ENCODE data around the gene ART1. TPM values are rescaled to one million over a fixed set of nuclear protein-coding genes. Genes with fewer than 3 reads are reported as not detected.

Gene ART1
- total RNA-seq, 3 donors from 2014 or later = 1.8 TPM; not detected in 2

DNA sequence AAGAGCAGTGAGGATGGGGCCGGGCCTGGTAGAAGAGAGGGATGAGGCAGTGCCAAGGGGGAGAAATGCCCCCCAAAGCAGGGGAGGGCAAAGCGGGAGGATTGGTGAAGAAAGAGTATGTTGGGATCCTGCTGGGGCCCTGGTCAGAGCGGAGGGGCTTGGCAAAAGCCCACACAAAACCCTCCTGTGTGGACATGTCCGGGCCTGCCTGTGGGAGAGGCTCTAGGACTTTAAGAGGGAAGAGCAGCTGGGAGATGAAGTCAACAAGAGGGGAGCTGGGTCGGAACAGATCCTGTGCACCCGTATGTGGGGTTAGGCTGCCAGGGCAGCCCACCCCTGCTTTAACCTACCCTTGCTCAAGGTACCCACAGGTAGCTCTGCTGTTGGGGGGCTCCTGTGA lies 28.9 kb upstream of the ART1 start:
- Histone ChIP-seq H3K9me3 (no peaks in the 10 kb centered on the region), H3K4me1 (ENCODE audit: low read depth) (no peaks in the 10 kb centered on the region), H3K4me3 (no peak overlapping the region), H3K36me3 (ENCODE audit: low read depth) (no peaks in the 10 kb centered on the region)
- DNase-seq (no peak), ATAC-seq (no peak)
- TF ChIP-seq, protein P1, sequence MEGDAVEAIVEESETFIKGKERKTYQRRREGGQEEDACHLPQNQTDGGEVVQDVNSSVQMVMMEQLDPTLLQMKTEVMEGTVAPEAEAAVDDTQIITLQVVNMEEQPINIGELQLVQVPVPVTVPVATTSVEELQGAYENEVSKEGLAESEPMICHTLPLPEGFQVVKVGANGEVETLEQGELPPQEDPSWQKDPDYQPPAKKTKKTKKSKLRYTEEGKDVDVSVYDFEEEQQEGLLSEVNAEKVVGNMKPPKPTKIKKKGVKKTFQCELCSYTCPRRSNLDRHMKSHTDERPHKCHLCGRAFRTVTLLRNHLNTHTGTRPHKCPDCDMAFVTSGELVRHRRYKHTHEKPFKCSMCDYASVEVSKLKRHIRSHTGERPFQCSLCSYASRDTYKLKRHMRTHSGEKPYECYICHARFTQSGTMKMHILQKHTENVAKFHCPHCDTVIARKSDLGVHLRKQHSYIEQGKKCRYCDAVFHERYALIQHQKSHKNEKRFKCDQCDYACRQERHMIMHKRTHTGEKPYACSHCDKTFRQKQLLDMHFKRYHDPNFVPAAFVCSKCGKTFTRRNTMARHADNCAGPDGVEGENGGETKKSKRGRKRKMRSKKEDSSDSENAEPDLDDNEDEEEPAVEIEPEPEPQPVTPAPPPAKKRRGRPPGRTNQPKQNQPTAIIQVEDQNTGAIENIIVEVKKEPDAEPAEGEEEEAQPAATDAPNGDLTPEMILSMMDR (IDR thresholded peaks at IDR 0.05) = no peak
- intact Hi-C loops (cut with DNase I, micrococcal nuclease) = no loop called here

DNA sequence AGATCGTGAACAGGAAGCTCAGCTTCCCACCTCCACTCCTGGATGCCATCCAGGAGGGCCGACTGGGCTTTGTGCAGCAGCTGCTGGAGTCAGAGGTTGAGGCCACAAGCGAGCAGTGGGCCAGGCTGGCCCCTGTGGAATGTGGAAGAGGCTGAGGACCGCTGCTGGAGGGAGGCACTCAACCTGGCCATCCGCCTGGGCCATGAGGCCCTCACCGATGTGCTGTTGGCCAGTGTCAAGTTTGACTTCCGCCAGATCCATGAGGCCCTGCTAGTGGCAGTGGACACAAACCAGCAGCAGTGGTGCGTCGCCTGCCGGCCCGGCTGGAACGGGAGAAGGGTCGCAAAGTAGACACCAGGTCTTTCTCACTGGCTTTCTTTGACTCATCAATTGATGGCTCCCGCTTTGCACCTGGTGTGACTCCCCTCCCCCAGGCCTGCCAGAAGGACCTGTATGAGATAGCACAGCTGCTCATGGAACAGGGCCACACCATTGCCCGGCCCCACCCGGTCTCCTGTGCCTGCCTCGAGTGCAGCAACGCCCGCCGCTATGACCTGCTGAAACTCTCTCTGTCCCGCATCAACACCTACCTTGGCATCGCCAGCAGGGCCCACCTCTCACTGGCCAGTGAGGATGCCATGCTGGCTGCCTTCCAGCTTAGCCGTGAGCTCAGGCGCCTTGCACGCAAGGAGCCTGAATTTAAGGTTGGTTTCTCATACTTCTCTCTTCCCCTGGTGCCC lies 28.0 kb upstream of the ART1 start:
- H3K9me3 ChIP-seq = no peaks in the 10 kb centered on the region
- TF ChIP-seq, protein P1 (IDR thresholded peaks at IDR 0.05) = no peak
- no peaks in the 10 kb centered on the region for H3K4me1 ChIP-seq (ENCODE audit: low read depth)
- DNase-seq = no peak
- no peaks in the 10 kb centered on the region for H3K36me3 ChIP-seq (ENCODE audit: low read depth)
- H3K4me3 ChIP-seq = no peak overlapping the region
- intact Hi-C loops (cut with DNase I, micrococcal nuclease) = no loop called here
- ATAC-seq = no peak

DNA sequence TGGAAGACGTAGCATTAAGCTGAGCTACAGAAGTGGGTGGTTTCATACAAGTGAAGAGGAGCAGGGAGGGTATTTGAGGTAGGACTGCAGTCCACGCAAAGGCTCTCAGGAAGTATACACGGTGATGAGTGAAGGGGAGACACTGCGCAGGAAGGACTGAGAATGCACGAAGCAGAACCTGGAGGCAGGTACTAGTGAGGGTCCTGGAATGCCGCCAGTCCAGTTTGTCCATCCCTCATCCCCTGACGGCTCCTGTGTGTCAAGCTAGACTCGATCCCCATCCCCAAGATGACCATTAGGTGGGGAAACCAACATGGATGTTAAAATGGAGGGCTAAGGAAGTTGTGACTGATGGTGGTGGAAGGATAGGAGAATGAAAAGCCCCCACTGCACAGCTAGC lies 26.9 kb upstream of the ART1 start:
- Histone ChIP-seq H3K36me3 (ENCODE audit: low read depth) (no peaks in the 10 kb centered on the region), H3K4me3 (no peak overlapping the region), H3K9me3 (no peaks in the 10 kb centered on the region), H3K4me1 (ENCODE audit: low read depth) (no peaks in the 10 kb centered on the region)
- TF ChIP-seq, protein P1 (IDR thresholded peaks at IDR 0.05) = no peak
- DNase-seq (no peak), ATAC-seq (no peak)
- intact Hi-C loops (cut with DNase I, micrococcal nuclease) = no loop called here

DNA sequence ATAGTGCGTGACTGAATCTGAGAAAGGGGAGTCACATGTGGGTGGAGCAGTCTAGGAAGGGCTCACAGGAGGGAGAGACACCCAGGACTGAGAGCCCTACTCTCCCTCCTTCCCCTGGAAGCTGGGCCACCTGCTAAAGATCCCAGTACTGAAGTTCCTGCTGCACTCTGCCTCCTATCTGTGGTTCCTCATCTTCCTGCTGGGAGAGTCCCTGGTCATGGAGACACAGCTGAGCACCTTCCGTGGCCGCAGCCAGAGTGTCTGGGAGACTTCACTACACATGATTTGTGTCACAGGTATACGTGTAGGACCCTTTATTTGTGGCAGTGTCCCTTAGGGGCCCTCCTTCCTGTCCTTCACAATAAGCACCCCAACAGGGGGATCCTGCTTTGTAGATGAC lies 22.4 kb upstream of the ART1 start:
- intact Hi-C loops (cut with DNase I, micrococcal nuclease) = no loop called here

DNA sequence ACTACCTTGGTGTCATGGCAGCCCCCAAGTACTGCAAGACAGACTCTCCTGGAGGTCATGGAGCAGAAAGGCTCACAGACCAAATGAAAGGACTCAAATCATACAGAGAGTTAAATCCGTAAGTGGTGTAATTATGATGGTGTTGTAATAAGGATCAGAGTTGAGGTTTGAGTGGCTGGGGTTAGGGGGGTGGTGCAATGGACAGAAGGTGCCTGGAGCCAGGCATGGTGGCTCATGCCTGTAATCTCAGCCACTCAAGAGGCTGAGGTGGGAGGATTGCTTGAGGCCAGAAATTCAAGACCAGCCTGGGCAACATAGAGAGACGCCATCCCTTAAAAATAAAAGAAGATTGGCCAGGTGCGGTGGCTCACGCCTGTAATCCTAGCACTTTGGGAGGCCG lies 21.8 kb upstream of the ART1 start:
- intact Hi-C loops (cut with DNase I, micrococcal nuclease) = no loop called here
- Histone ChIP-seq H3K4me3 (no peak overlapping the region), H3K4me1 (ENCODE audit: low read depth) (no peaks in the 10 kb centered on the region), H3K9me3 (no peaks in the 10 kb centered on the region), H3K36me3 (ENCODE audit: low read depth) (no peaks in the 10 kb centered on the region)
- no peak for ATAC-seq
- TF ChIP-seq, protein P1 (IDR thresholded peaks at IDR 0.05) = no peak
- DNase-seq = no peak

More for the DNA sequence above, 22.4 kb upstream of the ART1 start:
- H3K4me3 ChIP-seq = no peak overlapping the region
- H3K9me3 ChIP-seq = no peaks in the 10 kb centered on the region
- DNase-seq (no peak), ATAC-seq (no peak)
- H3K4me1 ChIP-seq (ENCODE audit: low read depth) = no peaks in the 10 kb centered on the region
- H3K36me3 ChIP-seq (ENCODE audit: low read depth) = no peaks in the 10 kb centered on the region
- TF ChIP-seq, protein P1 (IDR thresholded peaks at IDR 0.05) = no peak

All from mucosa of descending colon (tissue), 3 donors.